Stimulated activated CD8-positive, alpha-beta memory T cell treated with anti-CD3 and anti-CD28 coated beads, Interleukin-2, amount 100 ng/mL, for 1 hour (primary cell): ENCODE measurements around the gene SOX9.
"Not testable (repeated sequence)": the region's sequence is repeated elsewhere in the genome, so short reads cannot be mapped to it uniquely, and the experiment has no call there.

ENCODE experiments used
- DNase-seq, 2 donors: peaks; one replicate each; pipeline ENCODE4 v3.0.0-alpha.2; 2020; ENCODE audit warnings: low read depth in 2 of 2

The SOX9 gene

GRCh38 chr17:72111336-72111923, 9.4 kb upstream of the SOX9 start:
- no peak for DNase-seq

DNA sequence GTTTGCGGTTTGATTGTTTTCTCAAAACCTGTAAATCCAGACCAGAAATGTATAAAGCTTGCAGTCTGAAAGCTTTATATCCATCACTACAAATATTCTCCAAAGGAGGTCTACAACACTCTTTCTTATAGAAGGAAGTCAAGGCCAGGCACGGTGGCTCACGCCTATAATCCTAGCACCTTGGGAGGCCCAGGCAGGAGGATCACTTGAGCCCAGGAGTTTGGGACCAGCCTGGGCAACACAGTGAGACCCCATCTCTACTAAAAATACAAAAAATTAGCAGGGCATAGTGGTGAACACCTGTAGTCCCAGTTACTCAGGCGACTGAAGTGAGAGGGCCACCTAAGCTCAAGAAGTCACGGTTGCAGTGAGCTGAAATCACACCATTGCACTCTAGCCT, 8.9 kb upstream of the SOX9 start:
- not testable (repeated sequence) for DNase-seq

DNA sequence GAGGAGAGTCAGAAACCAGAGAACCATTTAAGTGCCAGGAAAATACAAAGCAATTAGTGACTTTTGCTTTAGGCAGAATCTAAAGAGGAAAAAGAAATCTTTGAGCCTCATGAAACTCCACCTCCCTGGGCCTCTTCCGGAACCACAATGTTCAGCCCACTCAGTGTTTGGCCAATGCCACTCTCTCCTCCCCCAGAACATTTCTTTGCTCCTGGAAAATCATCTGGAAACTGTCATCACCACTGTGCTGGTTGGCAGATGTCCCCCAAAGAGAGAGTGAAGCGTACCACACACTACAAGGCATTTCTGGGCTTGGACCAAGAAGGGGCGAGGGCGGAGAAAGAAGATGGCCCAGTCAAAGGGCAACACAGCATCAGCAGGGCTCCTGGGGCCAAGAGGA, 7.1 kb upstream of the SOX9 start:
- no peak for DNase-seq

- DNase-seq, result no peak
Measured at GRCh38 chr17:72115781-72116525, 4.9 kb upstream of the SOX9 start.

DNA sequence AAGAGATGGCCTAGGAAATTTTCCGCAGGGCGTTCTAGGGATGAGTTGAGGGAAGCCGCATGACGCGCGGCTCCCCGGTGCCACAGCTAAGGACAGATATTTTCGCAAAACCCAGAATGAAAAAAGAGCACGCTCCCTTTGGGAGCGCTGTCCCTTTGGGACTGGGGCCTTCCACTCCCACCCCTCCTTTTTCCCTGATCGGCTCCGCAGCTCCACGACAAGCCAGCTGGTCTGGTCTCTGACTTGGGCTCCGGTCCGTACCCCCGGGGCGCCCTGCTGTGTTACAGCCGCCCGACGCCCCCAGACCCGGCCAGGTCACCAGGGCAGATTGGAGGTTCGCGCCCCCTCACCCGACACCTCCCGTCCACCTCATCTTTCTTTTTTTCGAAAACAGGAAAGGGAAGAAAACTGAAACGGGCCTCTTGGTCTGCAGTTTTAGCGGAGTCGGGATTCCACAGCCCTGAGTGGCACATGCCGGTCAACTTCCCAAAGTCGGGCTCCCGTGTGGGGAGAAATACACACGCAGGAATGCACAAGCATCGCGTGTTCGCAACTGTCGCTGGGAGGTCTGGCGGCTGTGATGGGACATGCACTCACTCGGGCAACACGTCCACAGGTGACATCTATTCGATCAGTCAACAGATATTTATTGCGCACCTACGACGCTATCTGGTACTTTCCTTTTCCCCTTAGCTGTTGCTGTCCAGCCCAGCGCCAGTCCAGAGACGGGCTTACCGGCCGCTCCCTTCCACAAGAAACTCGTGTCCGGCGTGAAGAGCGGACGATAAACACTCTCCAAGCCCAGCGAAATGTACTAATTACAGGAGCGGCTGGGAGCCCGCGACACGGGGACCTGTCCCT, 3.9 kb upstream of the SOX9 start:
- DNase-seq, result no peak

GRCh38 chr17:72117535-72118334, 3.1 kb upstream of the SOX9 start:
- no peak for DNase-seq

DNA sequence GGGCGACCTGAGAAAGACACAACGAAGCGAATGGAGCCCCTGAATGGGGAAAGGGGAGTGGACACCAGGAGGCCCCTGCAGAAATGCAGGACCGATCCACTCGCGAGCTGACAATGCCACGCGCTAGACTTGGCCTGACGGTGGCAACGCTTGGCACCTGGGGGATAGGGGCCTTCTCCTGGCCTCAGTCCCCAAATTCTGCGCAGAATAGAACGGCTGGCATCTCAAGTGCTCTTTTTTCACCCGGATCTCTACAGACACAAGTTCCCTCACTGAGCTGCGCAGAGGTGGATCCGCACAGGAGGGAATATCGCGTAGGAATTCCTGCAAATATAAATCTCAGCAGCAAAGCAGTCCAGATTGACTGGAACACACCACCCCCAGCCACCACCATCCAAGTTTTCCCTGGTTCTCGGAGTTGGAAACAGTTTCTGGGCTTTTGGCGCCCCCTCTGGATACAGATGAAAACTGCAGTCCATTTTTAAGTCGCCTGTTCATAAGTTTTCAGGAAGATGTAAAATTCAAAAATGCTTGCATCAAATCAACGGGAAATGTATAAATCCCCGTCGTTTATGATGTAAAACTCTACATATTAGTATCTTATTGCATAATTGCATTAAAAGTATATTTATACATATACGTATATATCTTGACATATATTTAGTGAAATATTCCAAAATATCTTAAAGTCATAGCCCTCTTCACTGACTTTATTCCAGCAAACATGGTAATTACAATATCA, 2.3 kb upstream of the SOX9 start:
- no peak for DNase-seq

DNA sequence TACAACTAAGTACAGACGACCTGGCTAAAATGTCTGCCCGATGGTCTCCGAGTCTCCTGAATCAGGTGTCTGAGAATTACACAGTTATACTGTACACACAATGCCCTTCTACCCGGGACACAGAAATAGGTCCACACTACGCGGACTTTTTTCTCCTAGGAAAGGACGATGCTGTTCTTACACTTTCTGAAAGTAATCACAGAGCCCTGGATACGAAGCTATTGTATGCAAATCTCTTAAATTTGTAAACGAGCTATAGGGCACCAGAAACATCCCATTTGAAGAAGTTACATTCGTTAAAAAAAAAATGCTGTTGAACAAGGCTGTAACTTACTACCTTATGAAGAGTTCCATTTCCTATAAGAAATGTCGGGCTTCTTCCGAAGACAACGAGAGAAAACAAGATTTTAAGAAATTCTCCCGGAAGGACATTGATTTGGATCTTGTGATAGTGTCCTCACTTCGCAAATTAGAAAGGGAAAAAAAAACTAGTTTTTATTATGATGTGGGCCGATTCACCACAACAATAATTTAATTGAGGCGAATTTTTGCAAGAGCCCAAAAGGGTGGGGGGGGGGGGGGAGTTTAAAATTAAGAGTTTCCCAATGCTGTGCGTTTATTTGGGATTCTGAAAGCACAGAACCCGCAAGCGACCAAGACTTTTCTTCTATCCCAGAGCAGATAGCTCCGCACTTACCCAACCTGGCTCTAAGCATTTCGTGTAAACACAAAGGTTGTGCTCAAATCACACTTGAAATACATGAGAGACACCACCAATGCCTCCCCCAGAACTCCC, 1.5 kb upstream of the SOX9 start:
- DNase-seq, result no peak

GRCh38 chr17:72119873-72120641, 763 bp upstream of the SOX9 start:
- DNase-seq, result no peak

- no peak for DNase-seq
Measured at GRCh38 chr17:72121164-72122009, 567 bp downstream of the SOX9 start.

GRCh38 chr17:72122010-72122764, 1.4 kb downstream of the SOX9 start:
- DNase-seq, result no peak

DNA sequence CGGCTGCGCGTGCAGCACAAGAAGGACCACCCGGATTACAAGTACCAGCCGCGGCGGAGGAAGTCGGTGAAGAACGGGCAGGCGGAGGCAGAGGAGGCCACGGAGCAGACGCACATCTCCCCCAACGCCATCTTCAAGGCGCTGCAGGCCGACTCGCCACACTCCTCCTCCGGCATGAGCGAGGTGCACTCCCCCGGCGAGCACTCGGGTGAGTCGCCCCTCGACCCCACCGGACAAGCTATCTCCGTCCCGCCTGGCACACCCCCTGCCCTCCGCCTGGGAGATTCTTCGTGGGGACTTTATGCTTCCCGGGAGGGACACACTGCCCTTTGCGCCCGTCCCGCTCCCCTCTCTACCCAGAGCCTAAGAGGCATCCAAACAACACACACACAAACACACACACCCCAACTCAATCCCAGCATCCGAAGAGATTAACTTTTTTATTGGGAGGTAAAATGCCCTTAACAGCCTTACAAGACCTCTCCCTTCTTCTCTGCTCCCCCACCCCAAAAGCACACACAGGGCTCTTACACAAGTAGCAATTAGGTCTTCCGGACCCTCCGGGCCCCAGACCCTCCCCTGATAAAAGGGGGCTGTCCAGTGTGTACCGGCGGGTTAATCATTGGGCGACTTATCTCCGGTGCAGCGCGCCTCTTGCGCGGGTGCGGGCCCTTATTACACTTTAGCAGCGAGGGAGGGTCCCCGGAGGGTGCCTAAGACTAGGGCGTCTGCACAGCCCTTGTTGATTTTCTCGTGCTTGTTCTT, 2.1 kb downstream of the SOX9 start:
- DNase-seq, result no peak

- no peak for DNase-seq
Measured at GRCh38 chr17:72123530-72124437, 3.0 kb downstream of the SOX9 start.

DNA sequence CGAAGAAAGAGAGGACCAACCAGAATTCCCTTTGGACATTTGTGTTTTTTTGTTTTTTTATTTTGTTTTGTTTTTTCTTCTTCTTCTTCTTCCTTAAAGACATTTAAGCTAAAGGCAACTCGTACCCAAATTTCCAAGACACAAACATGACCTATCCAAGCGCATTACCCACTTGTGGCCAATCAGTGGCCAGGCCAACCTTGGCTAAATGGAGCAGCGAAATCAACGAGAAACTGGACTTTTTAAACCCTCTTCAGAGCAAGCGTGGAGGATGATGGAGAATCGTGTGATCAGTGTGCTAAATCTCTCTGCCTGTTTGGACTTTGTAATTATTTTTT, 3.6 kb downstream of the SOX9 start:
- DNase-seq, result no peak

DNA sequence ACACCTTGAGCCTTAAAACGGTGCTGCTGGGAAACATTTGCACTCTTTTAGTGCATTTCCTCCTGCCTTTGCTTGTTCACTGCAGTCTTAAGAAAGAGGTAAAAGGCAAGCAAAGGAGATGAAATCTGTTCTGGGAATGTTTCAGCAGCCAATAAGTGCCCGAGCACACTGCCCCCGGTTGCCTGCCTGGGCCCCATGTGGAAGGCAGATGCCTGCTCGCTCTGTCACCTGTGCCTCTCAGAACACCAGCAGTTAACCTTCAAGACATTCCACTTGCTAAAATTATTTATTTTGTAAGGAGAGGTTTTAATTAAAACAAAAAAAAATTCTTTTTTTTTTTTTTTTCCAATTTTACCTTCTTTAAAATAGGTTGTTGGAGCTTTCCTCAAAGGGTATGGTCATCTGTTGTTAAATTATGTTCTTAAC, 4.4 kb downstream of the SOX9 start:
- no peak for DNase-seq

- DNase-seq, result no peak
Measured at GRCh38 chr17:72125742-72126141, 4.9 kb downstream of the SOX9 start.
